IPS-18c (cell line): Measurements from ENCODE around the gene CYFIP1.

ENCODE experiments used
- H3K4me3 ChIP-seq: 2 replicates; pipeline ENCODE4 v1.7.0; 2013; ENCODE audit warnings: low read depth, mild to moderate bottlenecking, low read length, moderate library complexity; ENCODE audit not compliant: insufficient read depth
- H3K9me3 ChIP-seq: one replicate; pipeline ENCODE4 v1.6.1; 2013; ENCODE audit warnings: mild to moderate bottlenecking, low read length, moderate library complexity; ENCODE audit not compliant: control insufficient read depth, insufficient read depth

The CYFIP1 gene

DNA sequence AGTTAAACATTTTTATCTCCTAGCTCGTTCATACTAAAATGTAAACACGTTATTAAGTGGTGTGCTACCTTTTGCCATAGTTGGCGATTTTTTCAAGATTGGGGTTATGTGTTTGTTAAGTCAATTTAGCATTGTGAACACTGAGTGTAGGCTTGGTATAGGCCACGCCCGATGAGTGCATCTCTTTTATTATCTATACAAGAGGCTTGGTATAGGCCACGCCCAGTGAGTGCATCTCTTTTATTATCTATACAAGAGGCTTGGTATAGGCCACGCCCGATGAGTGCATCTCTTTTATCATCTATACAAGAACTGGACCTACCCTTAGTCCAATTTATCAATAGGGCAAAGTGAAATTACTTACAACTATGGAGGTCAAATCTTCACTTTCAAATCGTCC is 71.3 kb downstream of the CYFIP1 start:
- Histone ChIP-seq H3K9me3 (no peaks in the 10 kb centered on the region), H3K4me3 (no peak overlapping the region)

- Histone ChIP-seq H3K4me3 (no peak overlapping the region), H3K9me3 (no peaks in the 10 kb centered on the region)
Observed at GRCh38 chr15:22907161-22907950, 72.8 kb downstream of the CYFIP1 start.

GRCh38 chr15:22904736-22905135 is 75.4 kb downstream of the CYFIP1 start:
- Histone ChIP-seq H3K9me3 (no peaks in the 10 kb centered on the region), H3K4me3 (no peak overlapping the region)

DNA sequence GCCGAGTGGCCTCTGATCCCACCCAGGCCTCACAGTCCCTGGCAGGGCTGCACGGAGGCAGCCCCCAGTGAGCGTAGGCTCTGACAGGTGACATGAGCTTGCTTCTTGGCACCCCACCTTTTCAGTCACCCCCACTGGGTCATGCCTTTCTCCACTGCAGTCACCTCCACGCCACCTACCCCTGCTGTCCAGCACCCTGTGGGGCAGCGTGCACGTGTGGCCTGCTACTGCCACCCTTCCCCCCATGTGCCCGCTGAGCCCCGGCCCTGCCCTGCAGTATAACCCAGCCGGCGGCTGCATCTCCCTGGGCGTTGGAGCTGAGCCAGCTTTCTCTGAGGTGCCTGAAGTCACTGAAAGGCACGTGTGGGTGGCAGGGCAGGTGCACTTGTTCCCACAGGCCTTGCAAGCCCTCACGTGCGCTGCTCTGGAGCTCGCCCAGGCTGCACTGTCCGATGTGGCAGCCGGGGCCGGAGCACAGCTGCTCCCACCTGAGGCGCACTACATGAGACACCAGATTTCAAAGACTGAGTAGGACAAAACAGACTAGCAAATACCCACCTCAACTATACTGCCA is 76.1 kb downstream of the CYFIP1 start:
- Histone ChIP-seq H3K9me3 (no peaks in the 10 kb centered on the region), H3K4me3 (no peak overlapping the region)

DNA sequence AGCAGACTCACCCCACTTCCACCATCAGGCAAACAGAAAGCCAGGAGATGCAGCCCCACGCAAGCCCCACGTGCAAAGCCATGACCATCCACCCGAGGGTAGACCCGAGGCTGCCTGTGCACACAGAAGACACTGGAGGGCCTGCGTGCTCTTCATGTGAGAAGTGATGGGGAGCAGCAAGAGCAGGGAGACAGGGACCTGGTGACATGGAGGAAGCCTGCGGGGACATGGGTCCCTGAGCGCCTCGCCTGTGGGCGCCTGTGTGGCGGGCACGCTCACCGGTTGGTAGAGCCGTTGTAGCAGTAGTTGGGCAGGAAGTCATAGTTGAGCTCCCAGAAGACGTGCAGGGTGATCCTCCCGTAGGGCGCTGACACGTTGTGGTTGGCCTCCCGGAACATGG is 76.7 kb downstream of the CYFIP1 start:
- no peak overlapping the region for H3K4me3 ChIP-seq
- no peaks in the 10 kb centered on the region for H3K9me3 ChIP-seq

DNA sequence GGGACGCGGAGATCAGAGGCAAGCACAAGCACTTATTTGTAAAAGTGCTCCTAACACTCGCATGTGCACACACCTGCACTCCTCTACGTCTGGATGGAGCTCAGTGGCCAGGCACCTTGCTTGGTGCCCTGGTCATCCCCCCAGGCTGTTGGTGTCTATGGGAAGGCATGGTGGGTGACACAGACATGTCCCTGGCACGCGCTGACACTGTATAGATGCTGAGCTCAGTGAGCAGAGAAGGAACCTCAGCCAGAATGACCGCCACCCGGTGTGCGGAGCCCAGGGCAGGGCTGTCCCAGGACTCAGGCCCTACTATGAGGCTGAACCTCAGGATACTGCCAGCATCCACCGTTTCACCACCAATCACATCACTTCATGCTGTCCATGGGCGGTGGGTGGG is 77.2 kb downstream of the CYFIP1 start:
- no peaks in the 10 kb centered on the region for H3K9me3 ChIP-seq
- H3K4me3 ChIP-seq: no peak overlapping the region

GRCh38 chr15:22902578-22902977 is 77.6 kb downstream of the CYFIP1 start:
- Histone ChIP-seq H3K9me3 (no peaks in the 10 kb centered on the region), H3K4me3 (no peak overlapping the region)

GRCh38 chr15:22902046-22902445 is 78.1 kb downstream of the CYFIP1 start:
- Histone ChIP-seq H3K4me3 (no peak overlapping the region), H3K9me3 (no peaks in the 10 kb centered on the region)

GRCh38 chr15:22895465-22896190 is 84.5 kb downstream of the CYFIP1 start:
- Histone ChIP-seq H3K9me3 (peaks cover 4% of the 10 kb centered on the region), H3K4me3 (no peak overlapping the region)

- H3K4me3 ChIP-seq: no peak overlapping the region
- peaks cover 4% of the 10 kb centered on the region for H3K9me3 ChIP-seq
Observed at GRCh38 chr15:22893881-22894280, 86.3 kb downstream of the CYFIP1 start.

- no peak overlapping the region for H3K4me3 ChIP-seq
- H3K9me3 ChIP-seq: peaks cover 4% of the 10 kb centered on the region
Observed at GRCh38 chr15:22893081-22893480, 87.1 kb downstream of the CYFIP1 start.

DNA sequence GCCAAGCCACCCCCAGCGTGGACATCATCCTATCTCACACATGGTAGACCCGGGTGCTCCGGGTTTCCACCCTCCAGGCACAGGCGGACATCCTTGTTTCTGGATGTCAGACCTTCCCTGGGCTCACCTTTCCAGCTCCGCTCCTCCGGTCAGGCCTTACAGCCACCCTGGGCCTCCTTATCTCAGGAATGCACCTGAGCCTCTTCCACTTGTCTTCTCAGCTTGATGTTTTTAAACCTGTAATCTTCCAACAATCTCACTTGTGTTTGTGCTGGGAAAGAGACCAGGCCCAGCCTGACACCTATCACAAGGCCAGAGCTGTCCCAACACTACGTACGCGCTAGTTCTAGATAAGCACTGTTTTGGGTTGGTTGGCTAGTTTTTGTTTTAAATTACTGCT is 87.8 kb downstream of the CYFIP1 start:
- H3K4me3 ChIP-seq: no peak overlapping the region

DNA sequence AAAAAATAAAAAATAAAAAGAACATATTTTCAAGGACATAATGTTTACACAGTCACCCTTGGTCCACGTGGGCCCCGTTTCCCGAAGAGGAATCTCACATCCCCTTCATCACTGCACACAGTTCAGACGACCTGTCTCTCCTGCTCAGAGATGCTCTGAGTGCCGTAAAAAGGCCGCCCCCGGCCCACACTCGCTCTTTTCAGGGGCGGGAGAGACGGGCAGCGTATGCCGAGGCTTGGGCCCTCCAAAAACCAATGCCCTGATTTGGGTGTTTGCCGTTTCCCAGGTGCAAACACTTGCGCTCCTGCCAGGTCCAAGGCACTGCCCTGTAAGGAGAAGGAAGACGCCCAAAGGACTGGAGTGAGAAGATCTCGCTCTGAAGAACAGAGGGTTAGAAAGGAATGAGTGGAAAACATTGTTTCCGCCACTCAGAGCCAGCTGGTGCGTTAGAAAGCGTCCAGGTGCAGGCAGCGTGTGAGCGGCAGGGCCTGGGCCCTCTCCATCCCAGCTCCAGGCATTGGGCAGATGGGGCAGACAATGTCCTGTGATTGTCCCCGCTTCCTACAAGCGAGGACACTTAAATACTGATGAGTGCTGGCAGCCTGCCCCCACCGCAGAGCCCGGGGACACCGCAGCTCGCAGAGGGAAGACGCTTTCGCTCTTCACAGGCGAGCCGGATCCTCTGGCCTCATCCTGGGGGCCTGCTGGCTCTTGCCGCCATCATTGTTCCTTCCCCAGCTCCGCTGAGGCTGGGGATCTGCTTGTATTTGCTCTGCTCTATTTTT is 88.5 kb downstream of the CYFIP1 start:
- H3K9me3 ChIP-seq: peaks cover 4% of the 10 kb centered on the region
- H3K4me3 ChIP-seq: no peak overlapping the region

More for the DNA sequence above, 87.8 kb downstream of the CYFIP1 start:
- peaks cover 4% of the 10 kb centered on the region for H3K9me3 ChIP-seq

DNA sequence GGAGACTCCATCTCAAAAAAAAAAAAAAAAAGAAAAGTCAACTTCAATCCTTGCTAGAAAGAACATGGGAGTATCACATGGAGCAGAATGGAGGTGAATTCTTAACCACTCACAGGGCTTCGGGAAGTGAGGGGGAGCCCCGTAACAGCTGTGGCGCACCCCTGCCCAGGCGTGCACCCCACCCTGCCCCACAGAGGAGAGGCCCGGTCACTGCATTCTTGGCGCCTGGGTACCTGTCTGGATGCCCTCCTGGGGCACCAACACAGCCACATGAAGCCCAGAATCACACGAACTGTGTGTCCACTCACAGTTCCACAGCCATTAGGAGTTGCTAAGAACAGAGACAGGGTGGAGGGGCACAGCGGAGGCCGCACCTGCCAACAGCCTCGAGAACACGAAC is 89.9 kb downstream of the CYFIP1 start:
- Histone ChIP-seq H3K9me3 (no peaks in the 10 kb centered on the region), H3K4me3 (no peak overlapping the region)

DNA sequence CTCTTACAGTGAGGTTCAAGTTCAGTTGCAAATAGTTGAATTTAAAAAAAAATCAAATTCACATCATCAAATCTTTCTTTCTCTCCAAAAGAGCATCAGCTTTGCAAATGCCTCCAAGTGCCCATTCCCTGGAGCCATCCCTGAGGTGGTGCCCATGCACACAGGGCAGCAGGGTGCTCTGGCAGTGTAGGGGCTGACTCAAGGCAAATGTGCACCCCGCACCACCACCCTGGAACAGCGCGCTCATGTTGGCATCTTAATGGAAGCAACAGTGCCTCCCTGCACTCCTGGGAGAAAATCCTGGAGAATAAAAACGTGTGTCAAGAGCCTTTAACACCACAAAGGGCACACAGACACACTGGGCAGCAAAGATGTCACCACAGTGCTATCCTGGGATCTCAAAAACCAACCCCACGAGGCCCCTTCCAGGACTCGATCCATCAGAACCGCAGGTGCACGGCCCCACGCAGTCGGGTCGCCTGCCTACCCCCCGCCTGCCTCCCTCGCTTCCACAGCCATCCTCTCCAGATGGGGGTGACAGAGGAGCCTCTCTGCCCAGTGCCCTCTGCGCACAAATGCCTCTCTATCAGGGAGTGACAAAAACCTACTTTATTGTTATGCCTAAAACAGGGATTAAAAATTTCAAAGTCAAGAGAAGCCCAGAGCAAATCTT is 90.9 kb downstream of the CYFIP1 start:
- H3K9me3 ChIP-seq: no peaks in the 10 kb centered on the region

DNA sequence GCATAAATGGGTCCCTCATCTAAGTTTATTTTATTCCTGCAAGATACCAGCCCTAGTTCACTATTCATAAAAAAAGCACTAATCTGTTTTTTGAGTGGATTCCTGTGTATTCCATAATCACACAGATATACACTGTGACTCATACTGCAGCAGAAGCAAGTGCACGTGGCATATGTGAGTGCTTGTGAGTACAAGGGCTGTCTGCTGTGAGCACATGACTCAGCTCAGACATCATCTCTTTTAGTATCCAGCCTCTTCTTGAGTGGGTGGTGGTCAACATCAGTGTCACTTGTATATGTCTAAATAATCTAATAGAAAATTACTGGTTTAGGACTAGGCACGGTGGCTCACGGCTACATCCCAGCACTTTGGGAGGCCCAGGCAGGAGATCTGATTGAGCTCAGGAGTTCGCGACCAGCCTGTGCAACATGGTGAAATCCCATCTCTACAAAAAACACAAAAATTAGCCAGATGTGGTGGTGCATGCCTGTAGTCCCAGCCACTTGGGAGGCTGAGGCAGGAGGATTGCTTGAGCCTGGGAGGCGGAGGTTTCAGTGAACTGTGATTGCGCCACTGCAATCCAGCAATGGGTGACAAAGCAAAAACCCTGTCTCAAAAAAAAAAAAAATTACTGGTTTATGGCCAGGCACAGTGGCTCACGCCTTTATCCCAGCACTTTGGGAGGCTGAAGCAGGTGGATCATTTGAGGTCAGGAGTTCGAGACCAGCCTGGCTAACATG is 91.9 kb downstream of the CYFIP1 start:
- H3K4me3 ChIP-seq: no peak overlapping the region
- H3K9me3 ChIP-seq: no peaks in the 10 kb centered on the region

More for the DNA sequence above, 90.9 kb downstream of the CYFIP1 start:
- H3K4me3 ChIP-seq: no peak overlapping the region
